Measurements from ENCODE around the gene CHST9. TPM values are rescaled to one million over a fixed set of nuclear protein-coding genes. Genes with fewer than 3 reads are reported as not detected.
"Not testable (repeated sequence)": the region's sequence is repeated elsewhere in the genome, so short reads cannot be mapped to it uniquely, and the experiment has no call there.

The CHST9 gene
- total RNA-seq, 1 experiment from 2014 or later, result 19.2 TPM

DNA sequence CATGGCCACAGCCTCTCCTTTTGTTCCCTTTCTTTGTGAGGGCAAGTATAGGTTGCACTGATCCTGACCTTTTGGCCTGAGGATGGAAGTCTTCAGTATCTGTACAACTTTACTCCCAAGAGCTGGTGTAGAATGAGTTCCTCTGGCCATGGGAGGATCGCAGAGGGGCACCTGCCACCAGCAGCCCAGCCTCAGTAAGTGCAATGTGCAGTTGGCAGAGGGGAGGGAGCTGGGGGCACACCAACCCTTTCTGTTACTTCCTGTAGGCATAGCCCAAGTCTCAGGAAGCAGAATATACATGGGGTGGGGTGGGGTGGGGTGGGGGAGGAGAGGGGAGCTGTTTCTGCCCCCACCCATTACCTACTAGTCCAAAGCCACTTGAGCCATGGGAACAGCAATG, 254.5 kb downstream of the CHST9 start (continued):
- TF ChIP-seq SP1 (CRISPR knock-in tag; conservative IDR thresholded peaks at IDR 0.05) (no peak), ZNF423 (CRISPR knock-in tag; IDR thresholded peaks at IDR 0.05) (no peak), SMAD4 (CRISPR knock-in tag; IDR thresholded peaks at IDR 0.05) (no peak)

DNA sequence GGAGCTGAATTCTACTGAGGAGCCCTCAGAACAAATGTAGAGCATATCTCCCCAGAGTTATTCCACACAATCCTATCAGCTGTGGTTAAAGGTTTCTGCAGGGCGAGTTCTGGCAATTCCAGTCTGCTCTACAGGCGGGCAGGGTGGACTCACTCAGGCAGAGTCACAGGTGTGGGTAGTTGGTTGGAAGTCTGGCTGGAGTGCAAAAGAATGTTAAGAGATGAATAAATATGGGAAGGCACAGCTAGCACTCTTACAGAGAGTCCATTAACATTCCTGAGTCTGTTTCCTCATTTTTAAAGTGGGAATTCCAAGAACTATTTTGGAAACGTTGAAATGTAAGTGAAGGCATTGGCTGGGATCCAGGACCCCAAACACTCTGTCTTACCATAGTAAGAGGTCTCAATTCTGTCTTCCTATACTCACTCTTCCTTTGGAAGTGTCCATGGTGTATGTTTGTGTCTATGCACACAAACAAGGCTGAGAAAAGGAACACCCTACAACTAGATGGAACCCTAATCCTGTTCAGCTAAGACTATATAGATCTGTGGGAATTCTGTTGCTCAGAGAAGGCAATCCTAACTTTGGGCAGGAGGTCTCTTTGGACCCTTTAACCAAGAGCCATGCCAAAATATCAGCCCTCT, 256.3 kb downstream of the CHST9 start:
- no peak for TF ChIP-seq JAZF1 (CRISPR knock-in tag; IDR thresholded peaks at IDR 0.05)
- TF ChIP-seq SP1 (CRISPR knock-in tag; conservative IDR thresholded peaks at IDR 0.05), result no peak
- TF ChIP-seq FOXJ3 (CRISPR knock-in tag; IDR thresholded peaks at IDR 0.05; ENCODE audit: borderline replicate concordance), result no peak
- no peak for TF ChIP-seq ETV6 (CRISPR knock-in tag; IDR thresholded peaks at IDR 0.05)
- no peak for TF ChIP-seq TP53 (CRISPR knock-in tag; IDR thresholded peaks at IDR 0.05)
- TF ChIP-seq, protein P1, sequence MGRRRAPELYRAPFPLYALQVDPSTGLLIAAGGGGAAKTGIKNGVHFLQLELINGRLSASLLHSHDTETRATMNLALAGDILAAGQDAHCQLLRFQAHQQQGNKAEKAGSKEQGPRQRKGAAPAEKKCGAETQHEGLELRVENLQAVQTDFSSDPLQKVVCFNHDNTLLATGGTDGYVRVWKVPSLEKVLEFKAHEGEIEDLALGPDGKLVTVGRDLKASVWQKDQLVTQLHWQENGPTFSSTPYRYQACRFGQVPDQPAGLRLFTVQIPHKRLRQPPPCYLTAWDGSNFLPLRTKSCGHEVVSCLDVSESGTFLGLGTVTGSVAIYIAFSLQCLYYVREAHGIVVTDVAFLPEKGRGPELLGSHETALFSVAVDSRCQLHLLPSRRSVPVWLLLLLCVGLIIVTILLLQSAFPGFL (CRISPR knock-in tag; IDR thresholded peaks at IDR 0.05; ENCODE audit: borderline replicate concordance), result no peak
- TF ChIP-seq, protein P2, sequence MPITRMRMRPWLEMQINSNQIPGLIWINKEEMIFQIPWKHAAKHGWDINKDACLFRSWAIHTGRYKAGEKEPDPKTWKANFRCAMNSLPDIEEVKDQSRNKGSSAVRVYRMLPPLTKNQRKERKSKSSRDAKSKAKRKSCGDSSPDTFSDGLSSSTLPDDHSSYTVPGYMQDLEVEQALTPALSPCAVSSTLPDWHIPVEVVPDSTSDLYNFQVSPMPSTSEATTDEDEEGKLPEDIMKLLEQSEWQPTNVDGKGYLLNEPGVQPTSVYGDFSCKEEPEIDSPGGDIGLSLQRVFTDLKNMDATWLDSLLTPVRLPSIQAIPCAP (CRISPR knock-in tag; IDR thresholded peaks at IDR 0.05), result no peak
- no peak for TF ChIP-seq GTF2I (CRISPR knock-in tag; conservative IDR thresholded peaks at IDR 0.05)
- no peak for DNase-seq (ENCODE audit: low spot score)
- H3K4me1 Mint-ChIP-seq, result peaks cover 39% of the 10 kb centered on the region
- ATAC-seq, result 0 out of 2 replicates have a peak, but pooled peaks have one; percentile 14
- CTCF ChIA-PET, result no interaction called here
- 0 out of 2 replicates have a peak overlapping the region, but pooled peaks have one; percentile 9 for H3K27ac Mint-ChIP-seq
- H3K36me3 Mint-ChIP-seq, result peaks cover 10% of the 10 kb centered on the region
- H3K4me3 Mint-ChIP-seq, result no peak overlapping the region
- peaks cover 5% of the 10 kb centered on the region; the same call in 1 of the 2 replicates for H3K9me3 Mint-ChIP-seq
- POLR2A ChIA-PET, result no interaction called here
- no peaks in the 10 kb centered on the region; the same call in 1 of the 2 replicates for H3K27me3 Mint-ChIP-seq (ENCODE audit: low read depth)

DNA sequence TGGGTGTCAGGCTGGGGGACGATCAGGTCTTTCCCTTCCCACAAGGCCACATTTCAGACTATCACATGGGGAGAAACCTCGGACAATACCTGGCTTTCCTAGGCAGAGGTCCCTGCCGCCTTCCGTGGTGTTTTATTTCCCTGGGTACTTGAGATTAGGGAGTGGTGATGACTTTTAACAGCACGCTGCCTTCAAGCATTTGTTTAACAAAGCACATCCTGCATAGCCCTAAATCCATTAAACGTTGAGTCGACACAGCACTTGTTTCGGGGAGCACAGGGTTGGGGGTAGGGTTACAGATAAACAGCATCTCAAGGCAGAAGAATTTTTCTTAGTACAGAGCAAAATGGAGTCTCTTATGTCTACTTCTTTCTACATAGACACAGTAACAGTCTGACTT, 257.3 kb downstream of the CHST9 start:
- peak; percentile 52 for ATAC-seq
- H3K9me3 Mint-ChIP-seq; H3K27me3 Mint-ChIP-seq (ENCODE audit: low read depth); H3K4me3 Mint-ChIP-seq; CTCF ChIA-PET; POLR2A ChIA-PET; DNase-seq (ENCODE audit: low spot score); H3K36me3 Mint-ChIP-seq: not testable (repeated sequence)
- H3K27ac Mint-ChIP-seq, result peak overlapping the region; percentile 75
- H3K4me1 Mint-ChIP-seq, result peaks cover 39% of the 10 kb centered on the region

DNA sequence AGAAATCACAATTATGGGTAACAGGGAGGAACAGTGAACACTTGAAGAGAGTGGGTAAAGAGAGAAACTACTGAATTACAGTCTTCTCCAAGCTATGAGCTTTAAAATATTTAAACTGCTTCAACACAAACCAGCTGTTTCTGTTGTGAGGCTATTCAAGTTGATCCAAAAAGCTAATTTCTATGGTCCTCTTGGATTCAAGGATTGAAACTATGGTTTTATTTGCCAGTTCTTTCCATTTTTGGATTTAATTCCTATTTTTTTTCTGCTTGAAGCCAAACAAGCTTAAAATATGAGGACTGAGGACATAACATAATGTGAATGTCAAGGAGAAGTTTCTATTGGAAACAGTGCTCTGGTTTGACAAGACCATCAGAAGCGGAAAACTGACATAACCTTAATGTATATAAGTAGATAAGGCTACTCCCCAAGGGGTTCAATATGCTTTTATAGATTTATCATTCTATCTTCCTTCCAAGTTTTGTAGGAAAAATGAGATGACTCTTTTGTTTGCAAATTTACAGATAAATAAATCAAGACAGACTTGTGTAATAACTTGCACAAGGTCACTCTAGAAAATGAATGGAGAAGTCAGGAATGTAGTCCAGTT, 258.9 kb downstream of the CHST9 start:
- TF ChIP-seq TCF7 (CRISPR knock-in tag; IDR thresholded peaks at IDR 0.05; ENCODE audit: low read depth) (no peak), HMGA2 (CRISPR knock-in tag; IDR thresholded peaks at IDR 0.05) (no peak), FOXP1 (CRISPR knock-in tag; IDR thresholded peaks at IDR 0.05; ENCODE audit: borderline replicate concordance) (no peak), ZNF219 (CRISPR knock-in tag; IDR thresholded peaks at IDR 0.05; ENCODE audit: borderline replicate concordance) (no peak), FOXJ3 (CRISPR knock-in tag; IDR thresholded peaks at IDR 0.05; ENCODE audit: borderline replicate concordance) (no peak), EMX1 (CRISPR knock-in tag; IDR thresholded peaks at IDR 0.05) (no peak), ZNF396 (CRISPR knock-in tag; IDR thresholded peaks at IDR 0.05; ENCODE audit: borderline replicate concordance) (no peak), OVOL2 (CRISPR knock-in tag; IDR thresholded peaks at IDR 0.05; ENCODE audit: borderline replicate concordance) (no peak), CREM (CRISPR knock-in tag; IDR thresholded peaks at IDR 0.05) (no peak), MYBL2 (CRISPR knock-in tag; IDR thresholded peaks at IDR 0.05) (no peak), CREB1 (CRISPR knock-in tag; IDR thresholded peaks at IDR 0.05) (no peak)
- TF ChIP-seq, protein P3, sequence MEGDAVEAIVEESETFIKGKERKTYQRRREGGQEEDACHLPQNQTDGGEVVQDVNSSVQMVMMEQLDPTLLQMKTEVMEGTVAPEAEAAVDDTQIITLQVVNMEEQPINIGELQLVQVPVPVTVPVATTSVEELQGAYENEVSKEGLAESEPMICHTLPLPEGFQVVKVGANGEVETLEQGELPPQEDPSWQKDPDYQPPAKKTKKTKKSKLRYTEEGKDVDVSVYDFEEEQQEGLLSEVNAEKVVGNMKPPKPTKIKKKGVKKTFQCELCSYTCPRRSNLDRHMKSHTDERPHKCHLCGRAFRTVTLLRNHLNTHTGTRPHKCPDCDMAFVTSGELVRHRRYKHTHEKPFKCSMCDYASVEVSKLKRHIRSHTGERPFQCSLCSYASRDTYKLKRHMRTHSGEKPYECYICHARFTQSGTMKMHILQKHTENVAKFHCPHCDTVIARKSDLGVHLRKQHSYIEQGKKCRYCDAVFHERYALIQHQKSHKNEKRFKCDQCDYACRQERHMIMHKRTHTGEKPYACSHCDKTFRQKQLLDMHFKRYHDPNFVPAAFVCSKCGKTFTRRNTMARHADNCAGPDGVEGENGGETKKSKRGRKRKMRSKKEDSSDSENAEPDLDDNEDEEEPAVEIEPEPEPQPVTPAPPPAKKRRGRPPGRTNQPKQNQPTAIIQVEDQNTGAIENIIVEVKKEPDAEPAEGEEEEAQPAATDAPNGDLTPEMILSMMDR (IDR thresholded peaks at IDR 0.05), result no peak
- TF ChIP-seq, protein P1 (CRISPR knock-in tag; IDR thresholded peaks at IDR 0.05; ENCODE audit: borderline replicate concordance), result no peak
- TF ChIP-seq, protein P4, sequence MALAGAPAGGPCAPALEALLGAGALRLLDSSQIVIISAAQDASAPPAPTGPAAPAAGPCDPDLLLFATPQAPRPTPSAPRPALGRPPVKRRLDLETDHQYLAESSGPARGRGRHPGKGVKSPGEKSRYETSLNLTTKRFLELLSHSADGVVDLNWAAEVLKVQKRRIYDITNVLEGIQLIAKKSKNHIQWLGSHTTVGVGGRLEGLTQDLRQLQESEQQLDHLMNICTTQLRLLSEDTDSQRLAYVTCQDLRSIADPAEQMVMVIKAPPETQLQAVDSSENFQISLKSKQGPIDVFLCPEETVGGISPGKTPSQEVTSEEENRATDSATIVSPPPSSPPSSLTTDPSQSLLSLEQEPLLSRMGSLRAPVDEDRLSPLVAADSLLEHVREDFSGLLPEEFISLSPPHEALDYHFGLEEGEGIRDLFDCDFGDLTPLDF (CRISPR knock-in tag; IDR thresholded peaks at IDR 0.05), result no peak
- peaks cover 50% of the 10 kb centered on the region for H3K4me1 Mint-ChIP-seq
- H3K36me3 Mint-ChIP-seq, result no peaks in the 10 kb centered on the region; the same call in 1 of the 2 replicates
- H3K9me3 Mint-ChIP-seq, result no peaks in the 10 kb centered on the region
- no peak overlapping the region for H3K4me3 Mint-ChIP-seq
- ChIA-PET CTCF (no interaction called here), POLR2A (no interaction called here)
- H3K27me3 Mint-ChIP-seq (ENCODE audit: low read depth), result no peaks in the 10 kb centered on the region; the same call in 1 of the 2 replicates
- DNase-seq (ENCODE audit: low spot score) (no peak), ATAC-seq (no peak)
- H3K27ac Mint-ChIP-seq, result no peak overlapping the region

Data from WTC11 (cell line).